HG03575 (cell line): ENCODE measurements around the gene SETD5.

Experiments used
- ATAC-seq: cut with Tn5 transposase; IDR thresholded peaks from one replicate; pipeline ENCODE4 v1.9.1; 2021; ENCODE audit not compliant: unreplicated experiment, insufficient number of reproducible peaks, low FRiP score; ENCODE audit errors: extremely low read depth

Gene SETD5

GRCh38 chr3:9406856-9407626 is 9.6 kb downstream of the SETD5 start:
- ATAC-seq, result no peak

DNA sequence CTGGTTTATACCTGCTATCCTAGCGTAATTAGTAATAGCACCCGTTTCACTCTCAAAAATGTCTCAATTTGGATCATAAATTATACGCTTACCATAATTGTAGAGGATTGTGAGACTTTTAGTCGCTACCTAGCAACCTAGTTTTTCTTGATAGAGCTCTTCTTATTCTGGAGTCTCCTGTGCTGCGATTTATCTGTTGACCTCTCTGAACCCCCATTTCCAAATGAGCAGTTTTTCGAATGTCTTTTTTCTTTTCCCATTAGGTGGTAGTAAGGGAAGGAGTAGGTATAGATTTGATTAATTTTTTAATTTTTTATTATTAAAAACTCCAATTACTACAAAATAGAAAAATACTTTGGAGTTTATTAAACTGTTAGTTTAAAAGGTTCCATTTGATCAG is 10.6 kb downstream of the SETD5 start:
- no peak for ATAC-seq

GRCh38 chr3:9408546-9408945 is 11.1 kb downstream of the SETD5 start:
- no peak for ATAC-seq

- ATAC-seq, result no peak
These were observed 12.8 kb downstream of the SETD5 start for GRCh38 chr3:9409981-9410854.

- no peak for ATAC-seq
These were observed 13.9 kb downstream of the SETD5 start for GRCh38 chr3:9411302-9411701.

- ATAC-seq, result no peak
These were observed 14.9 kb downstream of the SETD5 start for GRCh38 chr3:9412293-9412692.

DNA sequence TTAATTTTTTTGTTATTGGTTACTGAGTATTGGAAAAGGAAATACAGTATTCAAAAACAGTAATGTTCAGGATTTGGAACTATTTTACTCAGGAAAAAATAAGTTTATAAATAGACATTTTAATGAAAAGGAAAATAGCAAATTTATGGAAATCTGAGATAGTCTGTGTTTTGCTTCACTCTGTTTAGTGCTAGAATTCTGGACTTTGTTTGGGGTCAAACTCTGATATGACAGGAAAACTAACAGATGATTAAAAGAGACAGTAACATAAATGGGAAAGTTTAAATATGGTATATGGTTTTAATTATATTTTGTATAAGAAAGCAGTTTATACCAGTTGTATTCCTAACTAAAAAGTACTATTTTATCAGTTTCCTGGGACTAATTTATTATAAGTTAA is 17.4 kb downstream of the SETD5 start:
- no peak for ATAC-seq

DNA sequence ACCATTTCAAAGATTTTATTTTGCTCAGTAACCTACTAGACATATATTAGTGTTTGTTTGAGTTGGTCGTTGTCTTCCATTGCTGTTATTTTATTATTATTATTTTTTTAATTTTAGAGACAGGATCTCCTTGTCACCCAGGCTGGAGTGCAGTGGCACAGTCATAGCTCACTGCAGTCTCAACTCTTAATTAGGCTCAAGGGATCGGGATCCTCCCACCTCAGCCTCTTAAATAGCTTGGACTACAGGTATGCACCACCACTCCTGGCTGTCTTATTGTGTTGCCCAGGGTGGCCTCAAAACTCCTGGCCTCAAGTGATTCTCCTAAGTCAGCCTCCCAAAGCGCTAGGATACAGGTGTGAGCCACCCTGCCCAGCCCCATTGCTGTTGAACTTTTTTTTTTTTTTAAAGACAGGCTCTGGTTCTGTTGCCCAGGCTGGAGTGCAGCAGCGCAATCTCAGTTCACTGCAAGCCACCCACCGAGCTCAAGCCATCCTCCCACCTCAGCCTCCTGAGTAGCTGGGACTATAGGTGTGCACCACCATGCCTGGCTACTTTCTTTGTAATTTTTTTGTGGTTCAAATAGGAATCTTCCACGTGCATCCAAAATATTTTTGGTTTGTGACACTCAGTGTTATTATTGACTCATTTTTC is 18.2 kb downstream of the SETD5 start:
- no peak for ATAC-seq

DNA sequence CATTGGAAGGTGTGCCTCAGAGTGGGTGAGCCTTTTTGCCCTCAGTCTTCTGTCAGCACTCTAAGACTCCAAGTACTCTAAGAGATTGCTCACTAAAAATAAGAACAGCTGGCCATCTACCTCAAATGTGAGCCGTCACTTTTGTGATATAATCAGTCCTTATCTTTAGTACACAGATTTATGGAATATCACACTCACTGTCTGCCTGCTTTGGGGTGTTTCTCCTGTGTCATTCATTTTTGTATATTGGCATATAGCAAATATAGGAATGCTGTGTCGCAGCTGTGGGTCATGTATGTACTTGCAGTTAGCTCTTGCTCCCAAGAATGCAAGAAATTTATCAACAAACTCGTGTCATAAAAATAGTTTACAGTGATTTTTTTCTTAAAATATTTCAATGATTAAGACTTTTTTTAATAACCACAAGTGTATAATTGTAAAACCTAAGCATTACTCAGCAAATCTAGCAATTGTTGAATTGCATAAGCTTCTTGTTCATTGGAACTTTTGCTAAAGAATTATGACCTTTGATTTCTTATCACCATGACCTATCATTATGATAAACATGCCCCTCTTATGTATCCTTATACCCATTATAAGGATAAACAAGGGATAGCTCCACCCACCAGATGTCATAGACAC is 18.8 kb downstream of the SETD5 start:
- ATAC-seq, result no peak

- no peak for ATAC-seq
These were observed 23.6 kb downstream of the SETD5 start for GRCh38 chr3:9420850-9421549.

- ATAC-seq, result no peak
These were observed 25.5 kb downstream of the SETD5 start for GRCh38 chr3:9422712-9423424.

DNA sequence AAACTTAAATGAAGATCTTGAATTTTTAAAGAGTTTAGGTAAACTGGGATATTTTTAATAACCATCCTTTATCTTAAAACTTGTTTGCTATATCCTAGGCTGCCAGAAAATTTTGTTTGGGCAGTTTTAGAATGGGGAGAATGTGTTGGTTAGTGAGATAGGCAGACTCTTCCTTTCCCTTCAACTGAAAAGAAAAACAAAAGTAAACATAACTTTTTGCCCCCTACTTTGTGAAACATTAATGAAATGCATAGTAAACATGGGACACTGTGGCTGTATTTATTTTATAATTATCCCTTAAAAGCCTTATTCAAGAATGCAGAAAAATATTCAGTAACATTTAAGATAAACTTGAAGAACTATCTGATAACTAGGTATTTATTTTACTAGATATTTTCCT is 31.0 kb downstream of the SETD5 start:
- no peak for ATAC-seq

DNA sequence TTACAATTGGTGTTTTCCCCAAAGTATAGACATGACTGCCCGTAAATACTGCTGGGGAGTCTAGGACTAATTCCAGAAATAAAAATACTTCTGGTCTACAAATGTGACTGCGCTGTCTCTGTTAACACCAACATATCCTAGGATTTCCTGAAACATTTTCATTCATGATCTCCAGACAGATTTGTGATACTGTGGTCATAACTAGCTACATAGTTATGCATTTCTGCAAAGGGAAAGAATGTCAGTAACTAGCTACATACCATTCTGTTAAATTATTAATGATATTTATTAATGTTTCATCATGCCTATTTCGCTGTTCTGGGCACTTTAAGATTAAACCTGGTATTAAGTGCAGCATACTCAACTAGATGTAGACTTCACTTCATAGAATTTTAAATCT is 33.3 kb downstream of the SETD5 start:
- ATAC-seq, result no peak

DNA sequence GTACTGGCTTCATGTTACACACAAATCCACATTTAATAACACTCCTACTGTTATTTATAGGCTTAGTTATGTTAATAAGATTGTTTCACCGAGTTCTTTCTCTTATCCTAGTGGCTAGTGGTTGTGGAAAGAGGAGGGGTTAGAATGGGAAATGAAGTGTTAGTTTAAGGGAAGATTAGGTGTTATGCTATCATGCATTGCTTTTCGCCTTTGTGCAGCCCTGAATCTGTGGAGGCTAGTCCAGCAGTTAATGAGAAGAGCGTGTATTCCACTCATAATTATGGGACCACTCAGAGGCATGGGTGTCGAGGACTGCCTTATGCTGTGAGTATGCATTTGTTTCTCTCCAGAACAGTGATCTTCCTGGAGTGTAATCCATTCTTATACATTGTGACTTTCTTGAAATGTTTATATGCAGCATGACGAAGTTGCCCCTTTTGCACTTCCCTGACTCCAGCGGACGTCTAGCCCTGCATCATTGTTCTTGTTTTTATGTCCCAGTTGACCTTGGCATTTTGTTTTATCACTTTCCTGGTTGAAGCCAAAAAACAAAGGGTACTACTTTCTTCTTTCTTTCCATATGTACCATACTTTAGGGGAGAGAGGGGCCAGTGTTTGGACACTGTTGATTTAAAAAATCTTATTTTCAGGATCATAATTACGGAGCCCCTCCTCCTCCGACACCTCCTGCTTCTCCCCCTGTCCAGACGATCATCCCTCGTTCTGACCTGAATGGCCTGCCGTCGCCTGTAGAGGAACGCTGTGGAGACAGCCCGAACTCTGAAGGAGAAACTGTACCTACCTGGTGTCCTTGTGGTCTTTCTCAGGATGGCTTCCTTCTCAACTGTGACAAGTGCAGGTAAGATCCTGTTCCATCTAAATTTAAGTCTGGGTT is 36.5 kb downstream of the SETD5 start:
- no peak for ATAC-seq

DNA sequence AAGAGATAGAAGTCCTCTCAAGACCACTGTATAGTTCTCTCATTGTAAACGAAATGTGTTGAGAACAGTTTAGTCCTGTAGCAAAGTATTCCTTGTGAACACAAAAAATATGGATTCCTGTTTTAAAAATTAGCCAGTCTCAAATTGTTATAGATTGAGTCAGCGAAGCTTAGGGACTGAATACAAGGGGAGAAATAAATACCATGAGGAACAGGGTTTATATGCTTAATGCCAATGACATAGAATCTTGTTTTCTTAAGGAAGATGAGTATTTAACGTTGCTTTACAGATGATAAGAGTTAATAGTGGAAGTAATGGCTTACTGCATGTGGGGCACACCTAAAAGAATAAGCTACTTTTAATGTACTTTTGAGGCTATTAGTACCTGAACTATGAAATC is 37.9 kb downstream of the SETD5 start:
- no peak for ATAC-seq

DNA sequence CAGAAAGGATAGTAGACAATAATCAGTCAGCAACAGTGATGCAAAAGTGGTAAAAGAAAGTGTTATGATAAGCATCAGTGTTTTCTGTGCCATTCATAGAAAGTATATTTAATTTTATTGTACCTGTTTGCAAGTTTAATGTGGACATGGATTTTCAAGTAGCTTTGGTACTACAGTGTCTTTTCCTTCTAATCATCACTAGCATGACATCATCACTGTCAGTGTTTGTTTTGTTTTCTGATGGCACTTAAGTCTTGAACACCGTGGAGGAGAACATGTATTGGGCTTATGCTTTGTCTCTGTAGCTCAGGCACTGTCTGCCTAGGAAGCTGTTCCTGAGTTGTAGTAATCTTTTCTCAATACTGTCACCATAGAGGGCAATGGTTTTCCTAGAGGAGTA is 41.9 kb downstream of the SETD5 start:
- ATAC-seq, result no peak

DNA sequence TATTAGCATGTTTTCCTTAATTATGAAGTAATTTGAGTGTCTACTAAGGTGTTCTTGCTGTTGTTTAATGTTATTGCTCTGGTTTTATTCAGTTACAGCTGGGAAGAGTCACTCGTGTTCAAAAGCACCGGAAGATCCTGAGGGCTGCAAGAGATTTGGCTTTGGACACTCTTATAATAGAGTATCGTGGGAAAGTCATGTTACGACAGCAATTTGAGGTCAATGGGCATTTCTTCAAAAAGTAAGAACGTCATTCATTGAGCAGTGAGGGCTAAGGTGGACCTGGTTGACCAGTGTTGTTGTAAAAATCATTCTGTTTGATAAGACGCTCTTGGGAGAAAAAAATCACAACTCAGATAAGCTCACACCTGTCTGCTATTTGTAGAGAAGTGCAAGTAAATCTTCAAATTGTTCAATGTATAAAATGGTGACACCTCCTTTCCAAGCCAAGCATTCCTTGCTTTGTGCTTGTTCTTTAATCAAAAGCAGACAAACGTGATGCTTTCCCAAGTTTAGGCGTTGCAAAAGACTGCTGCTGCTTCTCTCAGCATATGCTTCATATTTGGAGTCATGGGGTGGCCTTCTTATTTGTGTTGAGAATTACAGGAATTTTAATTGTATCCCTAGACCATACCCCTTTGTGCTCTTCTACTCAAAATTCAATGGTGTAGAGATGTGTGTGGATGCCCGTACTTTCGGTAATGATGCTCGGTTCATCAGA is 44.2 kb downstream of the SETD5 start:
- no peak for ATAC-seq
